Activated CD4-positive, alpha-beta T cell treated with anti-CD3 and anti-CD28 coated beads, Interleukin-2, amount 10 ng/mL, durations not matched to agents 7 days and 5 days (primary cell): ENCODE data around the gene RAPGEF4. TPM values are rescaled to one million over a fixed set of nuclear protein-coding genes. Genes with fewer than 3 reads are reported as not detected.
"Not testable (repeated sequence)": the region's sequence is repeated elsewhere in the genome, so short reads cannot be mapped to it uniquely, and the experiment has no call there.

Experiments used
- CTCF ChIA-PET: fragments of 350-600 bp; sonication (Branson Sonifier 250); formaldehyde crosslinking; loops from one replicate; lab custom pipeline; 2021; ENCODE audit warnings: antibody characterized with exemption; lab: Charles Lee
- POLR2A ChIA-PET: fragments of 350-600 bp; sonication (Branson Sonifier 250); formaldehyde crosslinking; loops from one replicate; lab custom pipeline; 2021; ENCODE audit warnings: antibody characterized with exemption; lab: Charles Lee
- DNase-seq: peaks from one replicate; pipeline ENCODE4 v3.0.0-alpha.2; 2020
- H3K27ac Mint-ChIP-seq: one replicate; pipeline ENCODE4 v1.8.0; 2021; ENCODE audit warnings: mild to moderate bottlenecking, moderate library complexity, mixed read lengths
- H3K27me3 Mint-ChIP-seq: one replicate; pipeline ENCODE4 v1.8.0; 2021; ENCODE audit warnings: mixed read lengths
- H3K36me3 Mint-ChIP-seq: one replicate; pipeline ENCODE4 v1.8.0; 2021; ENCODE audit warnings: low read depth, mixed read lengths
- H3K4me1 Mint-ChIP-seq: one replicate; pipeline ENCODE4 v1.8.0; 2021; ENCODE audit warnings: mixed read lengths
- H3K4me3 Mint-ChIP-seq: one replicate; pipeline ENCODE4 v1.8.0; 2021; ENCODE audit warnings: mild to moderate bottlenecking, moderate library complexity, mixed read lengths
- H3K9me3 Mint-ChIP-seq: one replicate; pipeline ENCODE4 v1.8.0; 2021; ENCODE audit warnings: mixed read lengths
- total RNA-seq, 2 experiments: library from RNA; stranded (reverse); gene quantifications; one replicate each; pipeline ENCODE4 v1.2.3, GENCODE V29; 2021

The RAPGEF4 gene
- total RNA-seq, 2 experiments from 2014 or later = 0.62 to 0.77 TPM

GRCh38 chr2:173037245-173038120 is 301.8 kb downstream of the RAPGEF4 start:
- no peak overlapping the region for H3K4me3 Mint-ChIP-seq
- no peaks in the 10 kb centered on the region for H3K9me3 Mint-ChIP-seq

DNA sequence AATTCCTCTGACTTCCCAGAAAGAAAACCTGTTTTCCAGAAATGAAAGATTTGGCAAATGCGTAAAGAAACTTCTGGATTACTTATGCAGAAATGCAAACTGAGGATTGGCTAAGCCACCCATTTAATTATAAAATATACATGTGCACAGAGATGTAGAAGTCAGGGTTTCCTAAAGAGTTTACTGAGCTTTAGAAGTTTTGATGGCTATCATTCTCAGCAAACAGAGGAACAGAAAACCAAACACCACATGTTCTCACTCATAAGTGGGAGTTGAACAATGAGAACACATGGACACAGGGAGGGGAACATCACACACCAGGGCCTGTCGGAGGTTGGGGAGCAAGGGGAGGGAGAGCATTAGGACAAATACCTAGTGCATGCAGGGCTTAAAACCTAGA is 302.6 kb downstream of the RAPGEF4 start:
- H3K36me3 Mint-ChIP-seq, H3K4me3 Mint-ChIP-seq, H3K27me3 Mint-ChIP-seq, H3K27ac Mint-ChIP-seq, H3K9me3 Mint-ChIP-seq, POLR2A ChIA-PET, H3K4me1 Mint-ChIP-seq, DNase-seq: not testable (repeated sequence)
- CTCF ChIA-PET = interaction anchor here (0.8 to 1.3 kb wide), 2 partner anchors 9 to 20 kb away, joined by 3 read pairs; no protein-coding TSS in a partner anchor

More at GRCh38 chr2:173037245-173038120, 301.8 kb downstream of the RAPGEF4 start:
- no peak for DNase-seq
- H3K36me3 Mint-ChIP-seq = no peaks in the 10 kb centered on the region
- ChIA-PET POLR2A (no interaction called here), CTCF (interaction anchor here (0.7 to 1.3 kb wide), 3 partner anchors 9 to 173 kb away, joined by 3 read pairs; no protein-coding TSS in a partner anchor)
- no peak overlapping the region for H3K27ac Mint-ChIP-seq
- peaks cover 2% of the 10 kb centered on the region for H3K27me3 Mint-ChIP-seq
- no peaks in the 10 kb centered on the region for H3K4me1 Mint-ChIP-seq

GRCh38 chr2:173040729-173041128 is 305.1 kb downstream of the RAPGEF4 start:
- Mint-ChIP-seq H3K36me3 (no peaks in the 10 kb centered on the region), H3K9me3 (no peaks in the 10 kb centered on the region), H3K4me3 (no peak overlapping the region), H3K4me1 (no peaks in the 10 kb centered on the region), H3K27ac (no peak overlapping the region), H3K27me3 (no peaks in the 10 kb centered on the region)
- no peak for DNase-seq
- CTCF ChIA-PET = no interaction called here
- POLR2A ChIA-PET = no interaction called here

DNA sequence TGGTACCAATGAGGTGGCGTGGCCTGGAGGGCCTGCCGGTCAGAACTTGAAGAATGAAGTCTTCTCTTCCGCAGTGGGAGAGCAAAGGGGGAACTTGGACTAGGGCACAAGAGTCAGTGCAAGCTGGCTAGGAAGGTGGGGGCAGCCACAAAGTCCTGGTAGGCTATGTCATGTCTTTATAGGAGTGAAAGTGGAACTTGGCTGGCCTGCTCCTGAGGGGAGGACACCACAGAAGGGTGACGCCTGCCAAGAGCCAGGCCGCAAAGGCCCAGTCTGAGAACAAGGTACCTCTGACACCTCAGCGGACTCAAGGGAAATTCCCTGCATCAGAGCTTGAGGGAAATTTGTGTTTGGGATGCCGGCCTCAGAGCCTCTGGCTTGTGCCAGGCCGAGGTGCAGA is 307.8 kb downstream of the RAPGEF4 start:
- no peaks in the 10 kb centered on the region for H3K27me3 Mint-ChIP-seq
- CTCF ChIA-PET = no interaction called here
- H3K4me1 Mint-ChIP-seq = no peaks in the 10 kb centered on the region
- H3K9me3 Mint-ChIP-seq = no peaks in the 10 kb centered on the region
- H3K36me3 Mint-ChIP-seq = no peaks in the 10 kb centered on the region
- H3K4me3 Mint-ChIP-seq = no peak overlapping the region
- H3K27ac Mint-ChIP-seq = no peak overlapping the region
- POLR2A ChIA-PET = no interaction called here
- no peak for DNase-seq

- ChIA-PET CTCF (no interaction called here), POLR2A (no interaction called here)
- Mint-ChIP-seq H3K9me3 (no peaks in the 10 kb centered on the region), H3K4me1 (no peaks in the 10 kb centered on the region), H3K27ac (no peak overlapping the region), H3K4me3 (no peak overlapping the region), H3K36me3 (no peaks in the 10 kb centered on the region), H3K27me3 (no peaks in the 10 kb centered on the region)
- DNase-seq = no peak
Measured at GRCh38 chr2:173043897-173044519, 308.4 kb downstream of the RAPGEF4 start.

DNA sequence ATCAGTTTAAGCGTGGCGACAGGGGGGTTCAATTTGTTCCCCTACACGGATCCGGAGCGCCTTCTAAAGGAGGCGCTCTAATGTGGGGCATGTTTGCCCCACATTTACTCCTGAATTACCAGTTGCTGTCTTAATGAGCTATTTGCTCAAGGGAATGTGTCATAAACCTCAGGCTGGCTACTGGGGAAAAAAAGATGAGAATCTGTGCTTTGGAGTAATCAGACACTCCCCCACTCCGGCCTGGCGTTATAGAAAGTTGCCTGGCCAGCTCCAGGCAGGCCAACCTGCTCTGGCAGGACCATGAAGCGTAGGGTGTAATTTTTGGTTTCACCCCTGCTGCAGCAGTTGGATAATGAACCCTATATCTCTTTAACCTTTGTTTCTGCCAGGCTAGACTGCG is 309.0 kb downstream of the RAPGEF4 start:
- CTCF ChIA-PET = no interaction called here

DNA sequence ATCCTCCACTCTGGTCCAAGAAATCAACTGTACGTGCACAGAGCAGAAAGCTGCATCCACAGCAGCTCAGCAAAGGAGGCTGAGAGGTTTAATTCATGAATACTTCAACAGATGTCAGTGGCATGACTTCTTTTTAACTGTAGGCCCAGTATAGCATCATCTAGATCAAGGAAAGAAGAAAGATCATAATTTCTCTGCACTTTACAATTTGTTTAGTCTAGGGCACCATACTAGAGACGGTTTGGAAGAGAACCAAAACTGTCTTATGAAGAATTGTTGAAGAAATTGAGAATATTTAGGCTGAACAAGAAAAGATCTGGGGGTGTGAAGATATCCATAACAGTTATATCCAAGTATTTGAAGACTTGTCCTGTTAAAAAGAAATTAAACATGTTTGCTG is 309.5 kb downstream of the RAPGEF4 start:
- Mint-ChIP-seq H3K36me3 (no peaks in the 10 kb centered on the region), H3K27me3 (no peaks in the 10 kb centered on the region), H3K27ac (no peak overlapping the region), H3K9me3 (no peaks in the 10 kb centered on the region), H3K4me1 (peaks cover 4% of the 10 kb centered on the region), H3K4me3 (no peak overlapping the region)
- DNase-seq = no peak
- ChIA-PET POLR2A (no interaction called here), CTCF (no interaction called here)

More for the DNA sequence above, 309.0 kb downstream of the RAPGEF4 start:
- no peaks in the 10 kb centered on the region for H3K27me3 Mint-ChIP-seq
- H3K4me3 Mint-ChIP-seq = no peak overlapping the region
- POLR2A ChIA-PET = no interaction called here
- H3K36me3 Mint-ChIP-seq = no peaks in the 10 kb centered on the region
- DNase-seq = no peak
- no peak overlapping the region for H3K27ac Mint-ChIP-seq
- H3K4me1 Mint-ChIP-seq = peaks cover 4% of the 10 kb centered on the region
- no peaks in the 10 kb centered on the region for H3K9me3 Mint-ChIP-seq

GRCh38 chr2:173048522-173048896 is 312.9 kb downstream of the RAPGEF4 start:
- Mint-ChIP-seq H3K27ac (no peak overlapping the region), H3K4me3 (no peak overlapping the region), H3K27me3 (peaks cover 15% of the 10 kb centered on the region), H3K36me3 (no peaks in the 10 kb centered on the region), H3K4me1 (peaks cover 4% of the 10 kb centered on the region), H3K9me3 (no peaks in the 10 kb centered on the region)
- no peak for DNase-seq
- ChIA-PET POLR2A (no interaction called here), CTCF (interaction anchor here (1.4 kb wide), 1 partner anchor 29 kb away, joined by 6 read pairs; no protein-coding TSS in a partner anchor)

- H3K27ac Mint-ChIP-seq = no peak overlapping the region
- peaks cover 4% of the 10 kb centered on the region for H3K4me1 Mint-ChIP-seq
- no peaks in the 10 kb centered on the region for H3K9me3 Mint-ChIP-seq
- H3K27me3 Mint-ChIP-seq = peaks cover 15% of the 10 kb centered on the region
- no peaks in the 10 kb centered on the region for H3K36me3 Mint-ChIP-seq
- DNase-seq = no peak
- CTCF ChIA-PET = interaction anchor here (0.6 to 1.4 kb wide), 3 partner anchors 26 to 143 kb away, joined by 3 to 6 read pairs (median 3); no protein-coding TSS in a partner anchor
- H3K4me3 Mint-ChIP-seq = no peak overlapping the region
- POLR2A ChIA-PET = no interaction called here
Measured at GRCh38 chr2:173048897-173049661, 313.4 kb downstream of the RAPGEF4 start.

- Mint-ChIP-seq H3K27me3 (peaks cover 16% of the 10 kb centered on the region), H3K9me3 (no peaks in the 10 kb centered on the region), H3K36me3 (no peaks in the 10 kb centered on the region), H3K4me1 (peaks cover 4% of the 10 kb centered on the region), H3K4me3 (no peak overlapping the region), H3K27ac (no peak overlapping the region)
- ChIA-PET POLR2A (no interaction called here), CTCF (interaction anchor here (0.6 kb wide), 2 partner anchors 25 to 142 kb away, joined by 3 read pairs; no protein-coding TSS in a partner anchor)
- DNase-seq = no peak
Measured at GRCh38 chr2:173049831-173050230, 314.2 kb downstream of the RAPGEF4 start.

GRCh38 chr2:173050684-173051083 is 315.0 kb downstream of the RAPGEF4 start:
- ChIA-PET CTCF (no interaction called here), POLR2A (no interaction called here)
- DNase-seq = no peak
- Mint-ChIP-seq H3K36me3 (no peaks in the 10 kb centered on the region), H3K4me3 (no peak overlapping the region), H3K27me3 (peaks cover 22% of the 10 kb centered on the region), H3K27ac (no peak overlapping the region), H3K4me1 (peaks cover 4% of the 10 kb centered on the region), H3K9me3 (no peaks in the 10 kb centered on the region)

GRCh38 chr2:173051463-173052215 is 316.0 kb downstream of the RAPGEF4 start:
- H3K4me1 Mint-ChIP-seq = peaks cover 4% of the 10 kb centered on the region
- no peaks in the 10 kb centered on the region for H3K36me3 Mint-ChIP-seq
- CTCF ChIA-PET = no interaction called here
- H3K27ac Mint-ChIP-seq = no peak overlapping the region
- DNase-seq = no peak
- POLR2A ChIA-PET = no interaction called here
- H3K9me3 Mint-ChIP-seq = no peaks in the 10 kb centered on the region
- no peak overlapping the region for H3K4me3 Mint-ChIP-seq
- peaks cover 28% of the 10 kb centered on the region for H3K27me3 Mint-ChIP-seq
